GM12873 (cell line): ENCODE results near the gene MST1.

Source experiments
- TF ChIP-seq, protein P1 (sequence below): IDR thresholded peaks from 2 replicates; pipeline ENCODE4 v1.5.1; 2012; ENCODE audit warnings: low read depth, mild to moderate bottlenecking, moderate library complexity, low read length, control low read depth; ENCODE audit not compliant: insufficient read depth; ENCODE audit errors: missing control alignments

MST1 gene

DNA sequence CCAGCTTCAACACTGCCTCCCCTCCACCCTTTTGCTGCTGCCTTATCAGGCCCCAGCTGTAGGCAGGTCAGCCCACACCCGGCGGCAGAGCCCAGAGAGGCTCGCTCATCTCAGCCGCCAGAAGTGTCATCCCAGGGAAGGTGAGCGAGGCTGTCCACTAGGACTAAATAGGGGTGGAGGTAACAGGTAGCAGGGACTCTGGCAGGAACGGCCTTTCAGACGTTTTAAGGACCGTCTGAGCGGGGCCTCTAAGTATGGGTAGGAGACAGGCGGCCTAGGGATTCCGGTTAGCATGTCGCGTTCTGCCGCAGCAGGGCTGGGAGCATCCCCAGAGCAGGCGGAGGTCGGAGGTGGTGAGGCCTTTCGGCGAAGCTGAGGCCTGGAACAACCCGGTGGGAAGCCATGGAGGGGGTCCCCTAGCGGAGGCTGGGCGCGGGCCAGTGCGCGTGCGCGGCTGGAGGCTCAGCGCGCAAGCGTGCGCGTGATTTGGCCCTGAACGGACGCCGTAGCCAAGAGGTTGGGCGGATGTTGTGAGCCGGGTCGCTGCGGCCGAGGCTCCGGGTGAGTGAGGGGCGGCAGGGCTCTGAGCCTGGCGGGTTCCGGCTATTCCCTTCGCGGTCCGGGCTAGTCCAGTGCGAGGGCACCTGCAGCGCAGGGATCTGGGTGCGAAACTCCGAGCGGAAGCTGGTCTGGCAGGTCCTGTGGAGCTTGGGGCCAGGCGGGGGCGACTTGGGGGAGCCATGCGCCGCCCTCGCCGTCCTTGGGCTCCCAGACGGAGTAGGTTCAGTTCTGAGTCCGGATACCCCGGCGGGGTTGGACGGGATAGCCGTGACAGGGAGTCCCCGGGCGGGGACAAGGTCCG, at the start of gene MST1, which contains the start of gene RNF123:
Gene MST1, minus strand, starts transcription at position 429 of the 862 bp plus-strand sequence. CDS start 783 bp downstream, outside the sequence.
Gene RNF123, plus strand, starts transcription at position 512 of the 862 bp plus-strand sequence. CDS start 1,609 bp downstream, outside the sequence.
- TF ChIP-seq, protein P1, sequence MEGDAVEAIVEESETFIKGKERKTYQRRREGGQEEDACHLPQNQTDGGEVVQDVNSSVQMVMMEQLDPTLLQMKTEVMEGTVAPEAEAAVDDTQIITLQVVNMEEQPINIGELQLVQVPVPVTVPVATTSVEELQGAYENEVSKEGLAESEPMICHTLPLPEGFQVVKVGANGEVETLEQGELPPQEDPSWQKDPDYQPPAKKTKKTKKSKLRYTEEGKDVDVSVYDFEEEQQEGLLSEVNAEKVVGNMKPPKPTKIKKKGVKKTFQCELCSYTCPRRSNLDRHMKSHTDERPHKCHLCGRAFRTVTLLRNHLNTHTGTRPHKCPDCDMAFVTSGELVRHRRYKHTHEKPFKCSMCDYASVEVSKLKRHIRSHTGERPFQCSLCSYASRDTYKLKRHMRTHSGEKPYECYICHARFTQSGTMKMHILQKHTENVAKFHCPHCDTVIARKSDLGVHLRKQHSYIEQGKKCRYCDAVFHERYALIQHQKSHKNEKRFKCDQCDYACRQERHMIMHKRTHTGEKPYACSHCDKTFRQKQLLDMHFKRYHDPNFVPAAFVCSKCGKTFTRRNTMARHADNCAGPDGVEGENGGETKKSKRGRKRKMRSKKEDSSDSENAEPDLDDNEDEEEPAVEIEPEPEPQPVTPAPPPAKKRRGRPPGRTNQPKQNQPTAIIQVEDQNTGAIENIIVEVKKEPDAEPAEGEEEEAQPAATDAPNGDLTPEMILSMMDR: peak; percentile 57

DNA sequence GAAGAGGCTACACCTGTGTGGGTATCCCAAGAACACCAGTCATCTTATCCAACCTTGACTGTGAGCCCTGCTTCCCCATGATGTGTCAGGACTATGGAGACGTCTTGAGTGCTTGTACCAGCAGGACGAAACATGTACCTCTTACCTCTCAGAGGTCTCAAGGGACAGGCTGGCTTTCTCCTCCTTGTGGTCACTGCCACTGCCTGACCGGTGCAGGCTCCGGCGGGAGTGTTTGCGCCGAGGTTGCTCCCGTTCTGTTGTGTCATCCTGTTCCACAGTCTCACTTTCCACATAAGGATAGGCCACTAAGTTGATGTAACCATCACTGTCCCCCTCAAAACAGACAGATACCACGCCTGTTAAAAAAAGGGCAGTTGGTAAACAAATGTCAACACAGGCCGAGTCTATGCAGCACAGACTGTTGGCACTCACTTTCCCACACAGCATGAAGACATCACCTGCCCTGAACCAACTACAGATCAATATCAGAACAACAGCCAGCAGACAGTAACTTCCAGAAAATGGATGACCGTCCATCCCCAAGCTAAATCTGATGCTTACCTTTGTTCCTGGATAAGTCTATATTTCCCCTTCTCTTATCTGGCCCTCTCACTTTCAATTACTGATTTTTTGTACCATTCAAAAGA, 48.9 kb upstream of the MST1 start:
- TF ChIP-seq, protein P1: no peak

DNA sequence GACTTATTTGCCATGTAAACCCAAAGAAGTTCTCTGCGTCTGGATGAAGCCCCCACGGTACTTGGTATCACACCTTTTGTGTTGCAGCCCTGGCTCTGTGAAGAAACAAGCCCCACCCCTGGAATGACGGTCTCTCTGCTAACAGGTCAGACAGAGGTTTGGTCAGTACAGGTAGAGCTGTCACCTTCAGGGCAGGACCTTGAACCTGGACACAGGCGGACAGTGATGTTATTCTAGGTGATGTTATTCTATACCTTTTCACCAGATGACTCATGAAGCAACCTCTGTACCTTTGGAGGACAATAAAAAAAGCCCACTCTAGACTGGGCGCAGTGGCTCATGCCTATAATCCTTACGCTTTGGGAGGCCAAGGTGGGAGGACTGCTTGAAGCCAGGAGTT, 45.5 kb upstream of the MST1 start:
- TF ChIP-seq, protein P1: no peak

DNA sequence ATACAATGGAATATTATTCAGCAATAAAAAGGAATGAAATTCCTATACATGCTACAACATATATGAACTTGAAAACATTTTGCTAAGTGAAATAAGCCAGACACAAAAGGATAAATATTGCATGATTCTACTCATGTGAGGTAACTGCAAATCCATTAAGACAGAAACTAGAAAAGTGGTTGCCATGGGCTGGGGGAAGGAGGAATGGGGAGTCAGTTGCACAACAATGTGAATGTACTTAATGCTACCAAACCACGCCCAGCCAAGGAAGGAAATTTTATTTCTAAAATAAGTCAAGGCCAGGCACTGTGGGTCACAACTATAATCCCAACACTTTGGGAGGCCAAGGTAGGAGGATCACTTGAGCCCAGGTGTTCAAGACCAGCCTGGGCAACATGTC, 44.3 kb upstream of the MST1 start:
- TF ChIP-seq, protein P1: no peak

DNA sequence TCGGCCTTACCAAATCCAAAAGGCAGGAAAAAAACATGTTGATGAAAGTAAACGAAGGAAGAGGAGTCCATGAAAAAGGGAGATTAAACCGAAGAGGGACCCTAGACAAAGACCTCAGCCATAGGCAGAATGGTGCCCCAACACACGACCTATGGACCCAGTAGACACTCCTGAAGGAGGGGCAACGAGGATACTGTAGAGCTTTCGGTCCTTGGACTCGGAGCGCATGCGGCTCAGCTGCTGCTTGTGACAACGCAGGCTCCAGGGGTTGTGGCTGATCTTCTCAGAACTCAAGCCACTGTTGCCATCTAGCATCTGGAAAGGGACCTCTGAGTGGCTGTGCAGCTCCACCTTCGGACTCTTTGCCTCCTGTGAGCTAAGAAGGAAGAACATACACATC, 43.3 kb upstream of the MST1 start:
- TF ChIP-seq, protein P1: no peak

DNA sequence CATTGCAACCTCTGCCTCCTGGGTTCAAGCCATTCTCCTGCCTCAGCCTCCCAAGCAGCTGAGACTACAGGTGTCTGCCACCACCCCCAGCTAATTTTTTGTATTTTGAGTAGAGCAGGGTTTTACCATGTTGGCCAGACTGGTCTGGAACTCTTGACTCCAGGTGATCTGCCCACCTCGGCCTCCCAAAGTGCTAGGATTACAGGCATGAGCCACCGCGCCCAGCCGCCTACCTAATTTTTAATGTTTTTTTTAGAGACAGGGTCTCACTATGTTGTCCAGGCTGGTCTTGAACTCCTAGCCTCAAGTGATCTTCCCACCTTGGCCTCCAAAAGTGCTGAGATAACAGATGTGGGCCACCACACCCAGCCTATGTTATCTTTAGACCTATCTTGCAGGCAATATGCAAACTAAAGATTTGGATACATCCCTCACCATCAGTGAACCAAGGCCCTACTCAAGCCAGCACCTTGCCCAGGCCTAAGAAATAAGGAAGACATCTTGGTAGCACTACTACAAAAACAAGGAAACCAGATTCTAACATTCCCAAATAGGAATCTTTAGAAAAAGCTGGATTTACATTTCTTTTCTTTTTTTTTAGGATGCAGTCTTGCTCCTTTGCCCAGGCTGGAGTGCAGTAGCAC, 40.8 kb upstream of the MST1 start:
- TF ChIP-seq, protein P1: no peak

DNA sequence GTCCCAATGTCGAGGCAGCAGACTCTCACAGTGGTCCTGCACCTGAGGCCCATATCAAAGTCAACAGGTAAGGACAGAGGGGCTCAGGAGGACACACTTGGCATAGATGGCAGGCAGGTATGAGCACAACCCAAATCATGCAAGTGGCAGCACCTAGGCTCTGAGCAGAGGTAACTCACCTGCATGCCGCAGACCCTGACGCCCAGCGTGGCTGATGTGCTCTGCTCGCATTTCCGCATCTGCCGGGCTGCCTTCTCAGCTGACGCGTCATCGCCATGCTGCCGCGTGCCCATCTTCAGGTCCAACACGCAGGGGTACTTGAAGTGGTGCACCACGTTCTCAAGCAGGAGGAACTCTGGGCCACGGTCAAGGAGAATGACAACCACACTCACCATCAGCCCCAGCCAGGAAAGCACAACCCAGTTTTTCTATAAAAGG, 38.7 kb upstream of the MST1 start:
- TF ChIP-seq, protein P1: no peak
